CD14-positive monocyte (primary cell): Measurements from ENCODE around the gene PTPRR. TPM values are rescaled to one million over a fixed set of nuclear protein-coding genes. Genes with fewer than 3 reads are reported as not detected.

ENCODE experiments used
- DNase-seq, 3 donors: peaks; one replicate each; pipeline ENCODE4 v3.0.0-alpha.2; 2011 to 2022
- H2AFZ ChIP-seq: 2 replicates; pipeline ENCODE4 v1.6.0; 2012; ENCODE audit warnings: mild to moderate bottlenecking, low read depth, low read length, inconsistent platforms; ENCODE audit not compliant: insufficient read depth, poor library complexity, severe bottlenecking
- H3K27ac ChIP-seq, 2 donors: 1 replicate in 1 of 2; 2 replicates in 1 of 2; pipeline ENCODE4 v1.5.1; 2012 to 2013; ENCODE audit warnings: low read length in 2 of 2, control low read depth in 1 of 2, inconsistent platforms in 1 of 2, low read depth in 1 of 2, mild to moderate bottlenecking in 1 of 2
- H3K27me3 ChIP-seq, 2 donors: one replicate each; pipeline versions ENCODE4 v1.6.0 to v1.6.1; 2011 to 2013; ENCODE audit warnings: low read length in 2 of 2; ENCODE audit not compliant: control insufficient read depth in 2 of 2, insufficient read depth in 2 of 2
- H3K36me3 ChIP-seq, 2 donors: replicated peaks in 1 of 2; 1 replicate in 1 of 2; 2 replicates in 1 of 2; pipeline versions ENCODE4 v1.5.1 to v1.6.1; 2012 to 2013; ENCODE audit warnings: low read length in 2 of 2, control low read depth in 1 of 2, inconsistent platforms in 1 of 2, mild to moderate bottlenecking in 1 of 2; ENCODE audit not compliant: insufficient read depth in 2 of 2, control insufficient read depth in 1 of 2
- H3K4me1 ChIP-seq, 2 donors: 1 replicate in 1 of 2; 2 replicates in 1 of 2; pipeline versions ENCODE4 v1.5.1 to v1.6.1; 2012 to 2013; ENCODE audit warnings: low read length in 2 of 2, control low read depth in 1 of 2, inconsistent platforms in 1 of 2, mild to moderate bottlenecking in 1 of 2, moderate library complexity in 1 of 2; ENCODE audit not compliant: insufficient read depth in 2 of 2, control insufficient read depth in 1 of 2
- H3K4me2 ChIP-seq: replicated peaks from 2 replicates; pipeline ENCODE3; 2012; ENCODE audit warnings: low read length, moderate library complexity, mild to moderate bottlenecking; ENCODE audit not compliant: poor library complexity, severe bottlenecking; ENCODE audit errors: extremely low read depth
- H3K4me3 ChIP-seq, 3 experiments: fragments of 200-600 bp in 1 of 3; sonication (generic) in 1 of 3; replicated peaks in 1 of 3; 1 replicate in 2 of 3; 2 replicates in 1 of 3; pipeline ENCODE4 v1.5.1; 2011 to 2013; ENCODE audit warnings: low read length in 3 of 3, mild to moderate bottlenecking in 3 of 3, control low read depth in 2 of 3, low read depth in 2 of 3, inconsistent platforms in 1 of 3, moderate library complexity in 1 of 3
- H3K79me2 ChIP-seq: 2 replicates; pipeline ENCODE4 v1.6.0; 2012; ENCODE audit warnings: mild to moderate bottlenecking, control low read depth, inconsistent platforms, low read length, moderate library complexity; ENCODE audit not compliant: insufficient read depth
- H3K9ac ChIP-seq: 2 replicates; pipeline ENCODE4 v1.6.0; 2017; ENCODE audit warnings: low read length, mild to moderate bottlenecking; ENCODE audit not compliant: insufficient read depth, poor library complexity, severe bottlenecking
- H3K9me3 ChIP-seq, 2 donors: replicated peaks in 1 of 2; 1 replicate in 1 of 2; 2 replicates in 1 of 2; pipeline versions ENCODE4 v1.5.1 to v1.6.1; 2012 to 2013; ENCODE audit warnings: low read length in 2 of 2, control low read depth in 1 of 2; ENCODE audit not compliant: control insufficient read depth in 1 of 2, insufficient read depth in 1 of 2
- H4K20me1 ChIP-seq: 2 replicates; pipeline ENCODE4 v1.6.0; 2012; ENCODE audit warnings: mild to moderate bottlenecking, low read length, control low read depth, moderate library complexity; ENCODE audit not compliant: insufficient read depth
- H3K27ac Mint-ChIP-seq, 7 donors: one replicate each; pipeline ENCODE4 v1.8.0; 2020; ENCODE audit warnings: mild to moderate bottlenecking in 7 of 7, mixed read lengths in 7 of 7, moderate library complexity in 6 of 7, inconsistent platforms in 2 of 7
- H3K27me3 Mint-ChIP-seq, 3 donors: one replicate each; pipeline ENCODE4 v1.8.0; 2021 to 2022; ENCODE audit warnings: low read depth in 3 of 3, mild to moderate bottlenecking in 3 of 3, mixed read lengths in 3 of 3, moderate library complexity in 3 of 3, inconsistent platforms in 1 of 3
- H3K36me3 Mint-ChIP-seq, 2 donors: one replicate each; pipeline ENCODE4 v1.8.0; 2020; ENCODE audit warnings: mixed read lengths in 2 of 2, inconsistent platforms in 1 of 2, mild to moderate bottlenecking in 1 of 2
- H3K4me1 Mint-ChIP-seq: one replicate; pipeline ENCODE4 v1.8.0; 2020; ENCODE audit warnings: mild to moderate bottlenecking, mixed read lengths
- H3K4me3 Mint-ChIP-seq, 2 donors: one replicate each; pipeline ENCODE4 v1.8.0; 2020; ENCODE audit warnings: mild to moderate bottlenecking in 2 of 2, mixed read lengths in 2 of 2, moderate library complexity in 1 of 2
- H3K9me3 Mint-ChIP-seq, 7 donors: one replicate each; pipeline ENCODE4 v1.8.0; 2020 to 2022; ENCODE audit warnings: mixed read lengths in 7 of 7, mild to moderate bottlenecking in 6 of 7, moderate library complexity in 6 of 7, inconsistent platforms in 2 of 7
- CTCF ChIP-seq: fragments of 200-600 bp; IDR thresholded peaks from one replicate; pipeline ENCODE4 v1.8.0; 2022; ENCODE audit warnings: antibody characterized with exemption, mild to moderate bottlenecking
- WGBS: methylation state at CpG from one replicate; pipeline ENCODE4 v1.1.5; 2013; ENCODE audit warnings: missing lambda C conversion rate; ENCODE audit not compliant: insufficient coverage; 5-methylcytosine and 5-hydroxymethylcytosine counted together
- intact Hi-C, 2 donors: fragments of 100-400 bp; cut with micrococcal nuclease; formaldehyde crosslinking; loops; one replicate each; pipeline versions ENCODE4 v1.15.0 to v1.15.1; 2023
- polyA plus RNA-seq, 3 donors: library from polyadenylated mRNA; depleted of rRNA in 1 of 3; unstranded in 2 of 3; stranded (reverse) in 1 of 3; fragments of 300-500 nt in 2 of 3; fragments of >200 nt in 1 of 3; fragmentation: Illumina TruSeq in 2 of 3; gene quantifications; 1 replicate in 2 of 3; 2 replicates in 1 of 3; pipeline ENCODE4 v1.2.3, GENCODE V29; 2012 to 2021

PTPRR gene
- polyA plus RNA-seq, 3 donors, result not detected

DNA sequence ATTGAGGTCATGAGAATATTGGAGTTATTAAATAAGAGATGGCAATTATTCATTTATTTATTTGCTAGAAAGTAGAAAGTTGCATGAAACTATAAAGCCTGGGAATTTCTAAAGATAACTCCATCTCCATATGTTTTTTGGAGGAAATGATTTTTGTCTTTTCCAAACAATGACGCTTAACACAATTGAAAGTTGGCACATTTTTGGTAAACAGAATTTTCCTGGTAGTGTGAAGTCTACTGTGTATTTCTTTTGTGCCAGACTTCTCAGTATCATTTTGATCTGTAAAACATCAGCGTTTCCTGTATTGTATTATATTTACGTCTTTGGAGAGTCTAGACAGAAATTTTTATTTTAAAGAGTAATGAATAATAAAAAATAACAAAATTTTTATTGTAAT is 249.6 kb downstream of the PTPRR start:
- Mint-ChIP-seq H3K27ac (no peak overlapping the region), H3K36me3 (no peaks in the 10 kb centered on the region), H3K4me3 (no peak overlapping the region), H3K9me3 (peaks cover 0 to 4% (median under 1%) of the 10 kb centered on the region in 7 donors), H3K4me1 (no peaks in the 10 kb centered on the region), H3K27me3 (peaks cover 1 to 4% (median 3%) of the 10 kb centered on the region in 3 donors)
- no peak for TF ChIP-seq CTCF
- no peaks in the 10 kb centered on the region for H3K36me3 ChIP-seq
- no peak overlapping the region for H3K27ac ChIP-seq
- no peak overlapping the region for H3K4me2 ChIP-seq
- H3K4me1 ChIP-seq, result no peaks in the 10 kb centered on the region
- no peak overlapping the region for H3K9ac ChIP-seq
- H3K4me3 ChIP-seq, result no peak overlapping the region
- H3K27me3 ChIP-seq, result no peaks in the 10 kb centered on the region
- no peaks in the 10 kb centered on the region for H4K20me1 ChIP-seq
- WGBS, result no CpG with 5 or more reads among the region's 3 CpGs
- no peaks in the 10 kb centered on the region for H3K79me2 ChIP-seq
- no peak overlapping the region for H2AFZ ChIP-seq
- DNase-seq, result no peak
- no peaks in the 10 kb centered on the region for H3K9me3 ChIP-seq
- intact Hi-C loops, result no loop called here

DNA sequence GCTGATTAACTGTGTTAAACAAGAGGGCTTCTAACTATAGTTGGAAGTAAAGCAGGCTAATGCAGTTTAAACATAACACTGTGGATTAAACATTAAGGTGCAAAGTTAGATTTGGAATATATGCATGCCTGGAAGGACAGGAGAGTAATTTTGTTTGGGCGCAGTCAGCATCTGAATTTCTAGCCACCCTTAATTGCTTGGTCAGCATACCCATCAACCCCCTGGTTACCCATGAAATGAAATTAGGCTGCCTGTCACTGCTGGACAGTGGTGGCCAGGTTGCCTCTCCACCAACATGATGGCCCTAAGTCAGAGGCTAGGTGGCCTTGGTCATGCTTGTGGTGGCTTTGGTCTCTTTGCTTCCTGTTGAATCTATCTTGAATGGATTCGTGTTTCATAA is 253.3 kb downstream of the PTPRR start:
- peaks cover 0 to 2% (median 0%) of the 10 kb centered on the region in 3 donors for H3K27me3 Mint-ChIP-seq
- Histone ChIP-seq H3K79me2 (no peaks in the 10 kb centered on the region), H3K27ac (no peak overlapping the region), H3K27me3 (no peaks in the 10 kb centered on the region), H3K4me3 (no peak overlapping the region), H3K9ac (no peak overlapping the region), H3K4me1 (no peaks in the 10 kb centered on the region), H3K9me3 (no peaks in the 10 kb centered on the region), H4K20me1 (no peaks in the 10 kb centered on the region), H2AFZ (no peak overlapping the region), H3K36me3 (no peaks in the 10 kb centered on the region), H3K4me2 (no peak overlapping the region)
- H3K9me3 Mint-ChIP-seq, result peaks cover 0 to 4% (median 0%) of the 10 kb centered on the region in 7 donors
- no peak overlapping the region for H3K4me3 Mint-ChIP-seq
- no CpG with 5 or more reads among the region's 2 CpGs for WGBS
- no peak for TF ChIP-seq CTCF
- H3K4me1 Mint-ChIP-seq, result no peaks in the 10 kb centered on the region
- no peak overlapping the region for H3K27ac Mint-ChIP-seq
- DNase-seq, result no peak
- intact Hi-C loops, result no loop called here
- H3K36me3 Mint-ChIP-seq, result no peaks in the 10 kb centered on the region
